Spleen (tissue), 13 donors: ENCODE results near the gene TCEAL9. TPM values are rescaled to one million over a fixed set of nuclear protein-coding genes. Genes with fewer than 3 reads are reported as not detected.

Experiments used
- DNase-seq: peaks from one replicate; pipeline ENCODE4 v3.0.0-alpha.2; 2020
- H3K27ac ChIP-seq, 8 donors: fragments of 200-600 bp; sonication (generic) in 7 of 8; 1 replicate in 4 of 8; 2 replicates in 4 of 8; pipeline versions ENCODE4 v1.5.0 to v1.8.0; 2016 to 2021; ENCODE audit warnings: inconsistent platforms in 4 of 8, mild to moderate bottlenecking in 4 of 8, moderate library complexity in 1 of 8
- H3K27me3 ChIP-seq, 7 donors: fragments of 200-600 bp; sonication (generic) in 6 of 7; replicated peaks in 1 of 7; 1 replicate in 4 of 7; 2 replicates in 3 of 7; pipeline versions ENCODE4 v1.5.0 to v1.8.0; 2016 to 2021; ENCODE audit warnings: inconsistent platforms in 3 of 7, mild to moderate bottlenecking in 1 of 7
- H3K36me3 ChIP-seq, 6 donors: fragments of 200-600 bp; sonication (generic) in 5 of 6; 1 replicate in 4 of 6; 2 replicates in 2 of 6; pipeline versions ENCODE4 v1.5.0 to v1.8.0; 2016 to 2021; ENCODE audit warnings: inconsistent platforms in 2 of 6
- H3K4me1 ChIP-seq, 6 donors: fragments of 200-600 bp; sonication (generic) in 5 of 6; 1 replicate in 3 of 6; 2 replicates in 3 of 6; pipeline versions ENCODE4 v1.5.0 to v1.8.0; 2016 to 2021; ENCODE audit warnings: inconsistent platforms in 3 of 6
- H3K4me3 ChIP-seq, 8 donors: fragments of 200-600 bp; sonication (generic) in 7 of 8; 1 replicate in 4 of 8; 2 replicates in 4 of 8; pipeline versions ENCODE4 v1.5.0 to v1.8.0; 2016 to 2021; ENCODE audit warnings: inconsistent platforms in 4 of 8, mild to moderate bottlenecking in 4 of 8, moderate library complexity in 2 of 8
- H3K9me3 ChIP-seq, 8 donors: fragments of 200-600 bp; sonication (generic) in 7 of 8; 1 replicate in 4 of 8; 2 replicates in 4 of 8; pipeline versions ENCODE4 v1.5.0 to v1.8.0; 2016 to 2021; ENCODE audit warnings: inconsistent platforms in 4 of 8
- POLR2A ChIP-seq, 3 donors: fragments of 450-650 bp; IDR thresholded peaks; one replicate each; pipeline ENCODE4 v1.5.1; 2017; ENCODE audit warnings: antibody characterized with exemption in 3 of 3, mild to moderate bottlenecking in 1 of 3
- POLR2AphosphoS5 ChIP-seq, 3 donors: sonication (generic); formaldehyde crosslinking; IDR thresholded peaks; one replicate each; pipeline ENCODE4 v1.5.1; 2017; ENCODE audit warnings: antibody characterized with exemption in 3 of 3
- WGBS, 5 donors: extraction: QIAGEN DNeasy Blood & Tissue Kit in 3 of 5; methylation state at CpG; one replicate each; pipeline versions ENCODE4 v1.1.5 to v1.1.7; 2013 to 2018; 5-methylcytosine and 5-hydroxymethylcytosine counted together
- intact Hi-C: fragments of 100-400 bp; cut with DNase I; formaldehyde crosslinking; loops from one replicate; pipeline ENCODE4 v1.15.0; 2023; ENCODE audit warnings: low total_unique reads
- long read RNA-seq, 2 donors: transcript quantifications; one replicate each; lab custom pipeline, GENCODE V29; 2026
- polyA plus RNA-seq, 3 donors: library from polyadenylated mRNA; stranded (reverse); fragments of 200-250 nt; gene quantifications; one replicate each; pipeline ENCODE4 v1.2.1, GENCODE V29; 2013
- total RNA-seq, 7 donors: library from RNA; depleted of rRNA in 3 of 7; stranded (reverse); fragments of >200 nt in 3 of 7; fragmentation: NEBNext Ultra II Directional in 4 of 7; extraction: Animal tissue kit (Norgen Biotek cat#: 25700) in 4 of 7; gene quantifications; one replicate each; pipeline versions ENCODE4 v1.1.0 to v1.2.1, GENCODE V29; 2016 to 2021
- TF ChIP-seq, protein P1 (sequence below), 11 experiments: fragments of 200-600 bp in 7 of 11; fragments of 450-650 bp in 4 of 11; sonication (generic) in 4 of 11; IDR thresholded peaks in 8 of 11; conservative IDR thresholded peaks in 3 of 11; 1 replicate in 7 of 11; 2 replicates in 4 of 11; pipeline versions ENCODE4 v1.4.0 to v1.8.0; 2016 to 2021; ENCODE audit warnings: antibody characterized with exemption in 11 of 11, inconsistent platforms in 4 of 11, mild to moderate bottlenecking in 1 of 11
- donor health status: healthy with polysubstance abuse.
- donor health status: DM: no; HTN: no; CAD: no; lungs with moderate emphysema.
- donor health status: DM: no; HTN: no; CAD: no.
- donor health status: Bipolar disorder and iron deficiency.
- donor health status: healthy.
- donor health status: DM: no; HTN: no; CAD: no.
- donor health status: DM: yes; HTN: yes; CAD: no.

The TCEAL9 gene
- total RNA-seq (10 to 100 TPM; 27.4 to 70.4 (median 39.5) TPM), polyA plus RNA-seq (10 to 100 TPM; 37.8 to 72.0 (median 47.5) TPM)
- long read RNA-seq, donor 1, transcript TCEAL9-201 (2 exons, 699 nt), result minor isoform, 10 of 73 reads
- long read RNA-seq, donor 1, transcript TCEAL9-202 (3 exons, 1,033 nt), result major isoform, 47 of 73 reads
- long read RNA-seq, donor 1, transcript TCEAL9-203 (1 exons, 1,938 nt), result minor isoform, 16 of 73 reads
- long read RNA-seq, donor 1, partial matches to known transcripts, result 0 of 73 reads
- long read RNA-seq, donor 1, other reads (novel, unspliced or antisense), result 0 of 73 reads
- long read RNA-seq, donor 2, transcript TCEAL9-203 (1 exons, 1,938 nt), result minor isoform, 15 of 64 reads
- long read RNA-seq, donor 2, transcript TCEAL9-201 (2 exons, 699 nt), result minor isoform, 5 of 64 reads
- long read RNA-seq, donor 2, transcript TCEAL9-202 (3 exons, 1,033 nt), result major isoform, 44 of 64 reads
- long read RNA-seq, donor 2, partial matches to known transcripts, result 0 of 64 reads
- long read RNA-seq, donor 2, other reads (novel, unspliced or antisense), result 0 of 64 reads

DNA sequence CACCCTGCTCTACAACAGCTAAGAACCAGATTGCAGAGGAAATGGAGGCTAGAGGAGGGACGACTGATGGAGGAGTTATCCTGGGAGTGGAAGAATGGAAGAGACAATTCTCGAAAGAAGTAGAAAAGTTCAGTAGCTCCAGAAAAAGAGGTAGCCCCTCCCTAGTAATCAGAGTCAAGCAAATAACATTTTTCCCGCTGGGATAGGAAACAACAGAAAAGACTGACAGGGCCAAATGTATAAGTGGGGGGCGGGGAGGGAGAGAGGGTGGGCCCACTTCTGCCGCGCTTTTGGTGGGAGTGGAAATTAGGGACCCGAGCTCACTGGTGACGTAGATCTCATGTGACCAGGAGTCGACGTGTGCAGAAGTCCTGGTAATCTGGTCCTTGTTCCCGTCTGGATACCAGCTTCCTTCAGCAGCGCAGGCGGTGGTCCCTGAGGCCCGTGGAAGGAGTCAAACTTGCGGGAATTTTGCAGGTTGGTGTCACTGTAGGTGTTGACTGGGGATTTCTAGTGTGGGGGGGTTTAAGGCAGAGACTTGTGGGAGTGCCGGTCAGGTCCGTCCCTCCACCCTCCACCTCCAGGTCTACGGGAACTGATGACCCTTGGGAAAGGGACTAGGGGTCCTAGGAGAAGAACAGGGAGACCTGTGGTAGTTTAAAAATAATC lies at the start of gene TCEAL9:
Gene TCEAL9, plus strand, starts transcription at position 377 of the 669 bp plus-strand sequence. CDS start 1,179 bp downstream, outside the sequence.
- Histone ChIP-seq H3K4me3 (peak within 1 kb of the TSS; percentile 23 to 72 (median 40)), H3K36me3 (no peaks in the 10 kb centered on the region), H3K9me3 (no peaks in the 10 kb centered on the region), H3K27me3 (peaks cover 0 to 18% (median 0%) of the 10 kb centered on the region in 7 donors), H3K4me1 (no peaks in the 10 kb centered on the region), H3K27ac (peak within 1 kb of the TSS; percentile 49 to 89 (median 84))
- intact Hi-C loops, result no loop called here
- no peak for DNase-seq
- TF ChIP-seq, protein P1, sequence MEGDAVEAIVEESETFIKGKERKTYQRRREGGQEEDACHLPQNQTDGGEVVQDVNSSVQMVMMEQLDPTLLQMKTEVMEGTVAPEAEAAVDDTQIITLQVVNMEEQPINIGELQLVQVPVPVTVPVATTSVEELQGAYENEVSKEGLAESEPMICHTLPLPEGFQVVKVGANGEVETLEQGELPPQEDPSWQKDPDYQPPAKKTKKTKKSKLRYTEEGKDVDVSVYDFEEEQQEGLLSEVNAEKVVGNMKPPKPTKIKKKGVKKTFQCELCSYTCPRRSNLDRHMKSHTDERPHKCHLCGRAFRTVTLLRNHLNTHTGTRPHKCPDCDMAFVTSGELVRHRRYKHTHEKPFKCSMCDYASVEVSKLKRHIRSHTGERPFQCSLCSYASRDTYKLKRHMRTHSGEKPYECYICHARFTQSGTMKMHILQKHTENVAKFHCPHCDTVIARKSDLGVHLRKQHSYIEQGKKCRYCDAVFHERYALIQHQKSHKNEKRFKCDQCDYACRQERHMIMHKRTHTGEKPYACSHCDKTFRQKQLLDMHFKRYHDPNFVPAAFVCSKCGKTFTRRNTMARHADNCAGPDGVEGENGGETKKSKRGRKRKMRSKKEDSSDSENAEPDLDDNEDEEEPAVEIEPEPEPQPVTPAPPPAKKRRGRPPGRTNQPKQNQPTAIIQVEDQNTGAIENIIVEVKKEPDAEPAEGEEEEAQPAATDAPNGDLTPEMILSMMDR (IDR thresholded peaks at IDR 0.05 in 8 of 11, conservative IDR thresholded peaks at IDR 0.05 in 3 of 11), result no peak
- TF ChIP-seq POLR2A (IDR thresholded peaks at IDR 0.05), result peak in 1 of 3 donors; percentile 48
- peak in 2 of 3 donors; percentile 87 to 90 for TF ChIP-seq POLR2AphosphoS5 (IDR thresholded peaks at IDR 0.05)
- WGBS, 5 donors, result 0 to 29% (median 5%) methylated on average over 6 to 18 of the region's 18 CpGs

GRCh38 chrX:103309860-103310554 lies 46.3 kb upstream of the TCEAL9 start:
- Histone ChIP-seq H3K27me3 (peaks cover 0 to 14% (median 3%) of the 10 kb centered on the region in 7 donors), H3K36me3 (no peaks in the 10 kb centered on the region), H3K4me1 (no peaks in the 10 kb centered on the region), H3K9me3 (no peaks in the 10 kb centered on the region), H3K4me3 (peak overlapping the region; percentile 29 to 78 (median 50)), H3K27ac (peak overlapping the region in 5 of 8 donors; percentile 31 to 82 (median 69))
- intact Hi-C loops, result no loop called here
- 20 to 53% (median 46%) methylated on average over 9 to 32 of the region's 32 CpGs for WGBS, 5 donors
- no peak for TF ChIP-seq POLR2AphosphoS5 (IDR thresholded peaks at IDR 0.05)
- no peak for TF ChIP-seq POLR2A (IDR thresholded peaks at IDR 0.05)
- TF ChIP-seq, protein P1 (IDR thresholded peaks at IDR 0.05 in 8 of 11, conservative IDR thresholded peaks at IDR 0.05 in 3 of 11), result no peak
- peak; percentile 79 for DNase-seq

GRCh38 chrX:103310555-103311398 lies 45.5 kb upstream of the TCEAL9 start, which contains the start of gene BEX2:
Gene BEX2, minus strand, starts transcription at chrX:103310990. Its CDS starts 1,014 bp downstream, at chrX:103309976.
- intact Hi-C loops, result no loop called here
- peak; percentile 93 for DNase-seq
- H3K36me3 ChIP-seq, result no peaks in the 10 kb centered on the region
- WGBS, 5 donors, result 2 to 41% (median 6%) methylated on average over 9 to 52 of the region's 52 CpGs
- no peaks in the 10 kb centered on the region for H3K9me3 ChIP-seq
- H3K4me1 ChIP-seq, result no peaks in the 10 kb centered on the region
- TF ChIP-seq, protein P1 (IDR thresholded peaks at IDR 0.05 in 8 of 11, conservative IDR thresholded peaks at IDR 0.05 in 3 of 11), result no peak
- TF ChIP-seq POLR2A (IDR thresholded peaks at IDR 0.05) (peak in 1 of 3 donors; percentile 44), POLR2AphosphoS5 (IDR thresholded peaks at IDR 0.05) (peak; percentile 89 to 92 (median 91))
- peaks cover 0 to 14% (median 3%) of the 10 kb centered on the region in 7 donors for H3K27me3 ChIP-seq
- H3K27ac ChIP-seq, result peak within 1 kb of the TSS; percentile 31 to 82 (median 58)
- H3K4me3 ChIP-seq, result peak within 1 kb of the TSS; percentile 29 to 78 (median 50)
